Hindlimb muscle (tissue), 1 donor: ENCODE results near the gene GYG2. TPM values are rescaled to one million over a fixed set of nuclear protein-coding genes. Genes with fewer than 3 reads are reported as not detected.
"Not testable (repeated sequence)": the region's sequence is repeated elsewhere in the genome, so short reads cannot be mapped to it uniquely, and the experiment has no call there.

Source experiments
- DNase-seq: peaks from one replicate; pipeline ENCODE4 v3.0.0-alpha.2; 2013
- polyA plus RNA-seq: library from polyadenylated mRNA; unstranded; fragments of 120-200 nt; gene quantifications from one replicate; pipeline ENCODE4 v1.2.1, GENCODE V29; 2013; ENCODE audit not compliant: insufficient read length

GYG2 gene
- polyA plus RNA-seq, 1 donor, result 3.0 TPM

DNA sequence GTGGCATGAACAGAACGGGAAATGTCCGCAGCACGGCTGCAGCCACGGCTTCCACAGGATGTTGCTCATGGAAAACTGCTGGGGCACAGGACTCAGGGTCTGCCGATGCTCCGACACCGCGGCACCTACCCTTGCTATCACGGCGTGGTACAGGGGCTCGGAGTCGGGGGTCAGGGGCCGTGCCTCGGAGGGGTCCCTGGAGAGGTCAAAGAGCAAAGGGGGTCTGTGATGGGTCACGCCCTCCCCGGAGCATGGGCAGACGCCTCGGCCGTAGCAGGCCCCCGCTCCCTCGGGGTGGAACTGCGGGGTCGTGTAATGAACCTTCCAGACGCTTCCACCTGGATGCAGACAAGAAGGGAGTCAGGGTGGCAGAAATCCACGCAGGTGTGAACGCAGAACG is 78.6 kb downstream of the GYG2 start:
- DNase-seq, result no peak

DNA sequence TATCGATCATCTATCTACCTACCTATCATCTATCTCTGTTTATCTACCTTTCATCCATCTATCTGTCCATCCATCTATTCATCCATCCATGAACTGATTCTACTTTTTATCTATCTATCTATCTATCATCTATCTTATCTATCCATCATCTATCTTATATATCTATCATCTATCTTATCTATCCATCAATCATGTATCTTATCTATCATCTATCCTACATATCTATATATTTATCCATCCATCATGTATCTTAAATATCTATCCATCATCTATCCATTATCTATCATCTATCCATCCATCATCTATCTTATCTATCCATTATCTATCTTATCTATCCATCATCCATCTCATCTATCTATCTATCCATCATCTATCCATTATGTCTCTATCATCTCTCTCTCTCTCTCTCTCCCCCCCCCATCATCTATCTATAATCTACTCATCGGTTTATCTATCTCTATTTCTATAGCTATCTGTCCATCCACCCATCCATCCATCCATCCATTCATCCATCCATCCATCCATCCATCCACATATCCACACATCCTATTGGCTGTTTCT is 79.5 kb downstream of the GYG2 start:
- no peak for DNase-seq

DNA sequence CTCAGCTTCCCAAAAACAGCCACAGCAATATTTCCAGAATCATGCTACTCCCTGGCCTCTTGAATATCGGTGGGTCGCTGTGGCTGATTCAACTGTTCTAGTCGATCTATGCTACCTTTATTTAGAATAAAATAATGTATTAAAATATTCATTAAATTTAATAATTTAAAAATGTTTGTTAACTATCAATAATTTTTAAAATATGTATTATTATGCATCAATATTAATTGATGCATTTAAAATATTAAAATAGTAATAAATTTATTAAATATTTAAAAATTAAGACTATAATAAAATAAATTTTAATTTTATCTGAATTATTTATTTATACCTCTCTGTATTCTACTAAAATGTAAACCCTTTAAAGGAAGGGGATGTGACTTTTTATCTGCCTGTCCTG is 81.4 kb downstream of the GYG2 start:
- DNase-seq, result no peak

DNA sequence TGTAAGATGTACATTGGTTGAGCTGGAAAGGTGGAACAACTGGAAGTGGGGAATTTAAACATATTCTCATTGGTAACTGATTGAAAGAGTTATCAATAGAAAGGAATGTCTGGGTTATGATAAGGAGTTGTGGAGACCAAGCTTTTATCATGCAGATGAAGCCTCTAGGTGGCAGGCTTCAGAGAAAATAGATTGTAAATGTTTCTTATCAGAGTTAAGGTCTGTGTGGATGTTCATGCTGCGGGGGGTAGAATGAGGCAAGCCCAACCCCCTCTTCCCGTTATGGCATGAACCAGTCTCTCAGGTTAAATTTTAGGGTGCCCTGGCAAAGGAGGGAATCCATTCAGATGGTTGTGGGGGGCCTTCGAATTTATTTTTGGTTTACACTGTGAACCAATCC is 84.4 kb downstream of the GYG2 start:
- no peak for DNase-seq

DNA sequence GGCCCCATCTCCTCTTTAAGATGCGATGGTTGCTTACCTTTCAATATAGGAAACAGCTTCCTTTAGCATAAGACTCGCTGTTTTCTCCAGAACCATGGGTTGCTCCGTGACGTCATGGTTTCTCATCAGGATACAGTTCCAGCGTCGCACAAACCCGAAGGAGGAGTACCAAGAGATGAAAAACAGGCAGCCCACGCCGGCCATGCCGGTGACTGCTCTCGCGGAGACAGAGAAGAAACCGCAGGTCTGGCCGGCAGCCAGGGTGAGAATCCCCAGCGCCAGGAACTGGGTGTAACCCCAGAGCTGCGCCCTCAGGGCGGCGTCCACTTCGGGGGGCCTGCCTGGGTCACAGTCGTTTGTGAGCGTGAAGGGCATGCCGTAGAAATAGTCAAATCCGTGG is 89.0 kb downstream of the GYG2 start:
- no peak for DNase-seq

DNA sequence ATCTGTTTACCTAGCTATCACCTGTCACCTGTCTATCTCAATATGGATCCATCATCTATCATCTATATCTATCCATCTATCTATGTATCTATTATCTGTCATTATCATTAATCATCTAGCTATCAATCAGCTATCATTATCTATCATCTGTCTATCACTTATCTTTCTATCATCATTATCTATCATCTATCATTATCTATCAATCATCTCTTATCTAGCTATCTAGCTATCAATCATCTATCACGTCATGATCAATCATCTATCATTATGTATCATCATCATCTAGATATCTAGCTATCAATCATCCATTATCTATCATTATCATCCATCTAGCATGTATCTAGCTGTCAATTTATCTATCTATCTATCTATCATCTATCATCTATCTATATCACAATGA is 92.5 kb downstream of the GYG2 start:
- no peak for DNase-seq

DNA sequence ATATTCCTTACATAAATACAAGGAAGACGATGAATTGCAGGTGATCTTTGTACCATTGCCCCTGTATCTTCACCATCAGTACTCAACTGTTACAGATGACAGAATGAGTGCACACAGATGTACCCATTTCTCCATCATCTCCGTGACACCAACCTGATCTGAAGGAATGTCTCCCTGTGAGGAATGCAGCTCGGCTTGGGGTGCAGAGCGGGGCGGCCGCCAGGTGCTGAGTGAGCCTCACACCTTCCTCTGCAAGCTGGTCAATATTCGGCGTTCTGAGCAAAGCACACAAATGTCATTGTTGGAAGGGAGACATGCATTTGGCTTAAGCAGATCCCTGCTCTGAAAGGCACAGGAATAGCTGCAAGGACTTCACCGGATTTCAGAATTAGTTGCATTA is 93.0 kb downstream of the GYG2 start:
- no peak for DNase-seq

DNA sequence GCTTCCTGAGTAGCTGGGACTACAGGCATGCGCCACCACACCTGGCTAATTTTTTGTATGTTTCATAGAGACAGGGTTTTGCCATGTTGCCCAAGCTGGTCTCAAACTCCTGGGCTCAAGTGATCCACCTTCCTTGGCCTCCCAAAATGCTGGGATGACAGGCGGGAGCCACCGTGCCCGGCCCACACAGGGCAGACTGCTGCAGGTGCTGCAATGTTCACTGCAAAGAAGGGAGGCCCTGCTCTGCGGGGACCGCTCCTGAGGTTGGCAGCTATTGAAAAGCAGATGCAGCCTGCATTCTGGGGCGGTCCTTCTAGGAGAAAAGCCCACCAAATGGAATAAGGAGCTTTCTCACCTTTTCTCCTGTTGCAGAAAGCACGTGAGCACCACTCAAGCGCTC is 95.4 kb downstream of the GYG2 start:
- DNase-seq, result no peak

DNA sequence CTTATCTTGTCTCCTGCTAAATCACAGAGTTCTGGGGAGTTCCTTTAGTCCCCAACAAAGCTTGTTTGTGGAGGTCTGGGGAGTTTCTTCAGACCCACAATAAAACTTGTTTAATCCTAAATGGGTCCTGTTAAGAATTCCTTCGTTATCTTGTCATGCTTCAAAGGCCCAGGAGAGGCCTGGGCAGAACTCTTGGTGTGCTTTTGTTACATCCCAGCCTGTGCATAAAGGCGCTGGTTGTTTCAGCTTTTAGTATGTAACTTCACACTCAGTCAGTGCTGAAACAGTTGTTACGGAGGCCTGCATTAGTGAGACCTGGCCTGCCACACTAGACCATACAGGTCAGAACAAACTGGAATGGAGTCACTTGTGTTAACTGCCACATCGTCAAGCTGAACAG is 97.5 kb downstream of the GYG2 start:
- DNase-seq, result not testable (repeated sequence)

DNA sequence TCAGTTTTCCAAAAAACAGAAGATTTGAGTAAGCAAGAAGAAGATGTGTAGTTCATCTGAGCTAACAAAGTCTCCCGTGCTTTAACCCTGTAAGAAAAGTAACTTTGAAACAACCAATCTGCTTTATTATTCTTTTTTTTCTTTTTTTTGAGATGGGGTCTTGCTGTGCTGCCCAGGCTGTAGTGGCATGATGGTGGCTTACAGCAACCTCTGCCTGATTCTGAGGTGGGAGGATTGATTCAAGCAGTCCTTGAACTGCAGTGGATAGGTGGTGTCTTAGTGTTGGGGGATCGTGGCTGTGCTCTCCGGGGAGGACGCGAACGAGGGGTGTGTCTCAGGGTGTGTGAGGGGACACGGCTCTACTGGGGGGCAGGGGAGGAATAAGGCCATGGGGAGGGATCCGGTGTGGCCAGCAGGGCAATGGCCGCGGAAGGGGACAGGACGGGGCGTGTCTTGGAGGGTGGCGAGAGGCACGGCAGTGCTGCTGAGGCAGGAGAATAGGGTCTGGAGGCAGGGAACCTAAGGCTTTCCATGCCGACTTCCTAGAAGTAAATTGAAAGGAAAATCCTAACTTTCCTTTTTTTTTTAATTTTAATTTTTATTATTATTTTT is 98.0 kb downstream of the GYG2 start:
- DNase-seq, result no peak

DNA sequence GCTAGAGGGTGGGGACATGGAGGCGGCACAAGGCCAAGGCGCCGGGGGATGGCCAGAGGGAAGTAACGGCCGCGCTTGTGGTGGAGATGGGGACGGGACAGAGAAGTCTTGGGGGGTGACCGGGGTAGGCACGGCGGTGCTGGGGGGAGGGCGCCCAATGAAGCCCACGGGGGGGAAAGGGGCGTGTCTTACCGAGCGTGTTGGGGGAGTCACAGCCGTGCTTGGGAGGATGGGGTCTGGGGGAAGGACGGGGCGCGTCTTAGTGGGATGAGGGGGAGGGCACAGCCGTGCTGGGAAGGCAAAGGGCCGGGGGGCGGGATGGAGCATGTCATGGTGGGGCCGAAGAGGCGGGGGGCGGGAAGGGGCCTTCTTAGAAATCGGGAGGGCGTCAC is 99.5 kb downstream of the GYG2 start:
- DNase-seq, result peak; percentile 51

DNA sequence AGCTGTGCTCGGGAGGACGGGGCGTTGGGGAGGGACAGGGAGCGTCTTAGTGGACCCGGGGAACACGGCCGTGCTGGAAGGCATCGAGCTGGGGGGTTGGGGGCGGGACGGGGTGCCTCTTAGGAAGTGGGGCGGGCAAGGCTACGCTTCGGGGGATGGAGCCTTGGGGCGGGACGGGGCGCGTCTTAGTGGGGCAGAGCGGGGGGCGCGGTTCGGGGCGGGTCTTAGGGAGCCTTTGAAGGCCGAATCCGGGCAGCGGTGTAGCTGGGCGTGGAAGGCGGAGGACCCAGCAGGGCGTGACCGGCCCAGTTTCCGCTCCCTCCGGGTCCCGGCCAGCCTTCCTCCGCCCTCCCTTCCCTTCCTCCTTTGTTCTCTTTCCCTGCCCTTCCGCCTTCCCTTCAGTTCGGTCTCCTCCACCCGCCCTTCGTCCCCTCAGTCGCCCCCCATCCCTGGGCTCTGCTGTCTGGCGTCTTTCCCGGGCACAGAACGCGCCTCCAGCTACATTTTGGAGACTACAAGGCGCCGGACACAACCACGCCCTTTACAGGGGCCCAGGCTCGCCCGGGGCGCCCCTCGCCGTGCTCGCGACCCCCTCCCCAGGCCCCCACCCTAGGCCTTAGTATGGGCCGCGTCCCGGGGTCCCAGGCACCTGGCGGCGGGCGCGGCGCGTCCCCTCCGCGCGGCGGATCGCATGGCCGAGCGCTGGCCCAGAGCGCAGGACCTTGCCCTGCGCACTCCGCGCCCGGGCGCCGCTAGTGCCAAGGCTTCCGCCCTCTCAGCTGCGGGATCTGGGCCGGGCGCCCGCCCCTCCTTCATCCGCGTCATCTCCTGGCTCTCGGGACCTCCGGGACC is 100.1 kb downstream of the GYG2 start, which contains the start of gene ARSD:
ARSD (minus strand) TSS at position 757 of the 852 bp plus-strand sequence; CDS start at position 693, 64 bp downstream.
- DNase-seq, result peak; percentile 80

DNA sequence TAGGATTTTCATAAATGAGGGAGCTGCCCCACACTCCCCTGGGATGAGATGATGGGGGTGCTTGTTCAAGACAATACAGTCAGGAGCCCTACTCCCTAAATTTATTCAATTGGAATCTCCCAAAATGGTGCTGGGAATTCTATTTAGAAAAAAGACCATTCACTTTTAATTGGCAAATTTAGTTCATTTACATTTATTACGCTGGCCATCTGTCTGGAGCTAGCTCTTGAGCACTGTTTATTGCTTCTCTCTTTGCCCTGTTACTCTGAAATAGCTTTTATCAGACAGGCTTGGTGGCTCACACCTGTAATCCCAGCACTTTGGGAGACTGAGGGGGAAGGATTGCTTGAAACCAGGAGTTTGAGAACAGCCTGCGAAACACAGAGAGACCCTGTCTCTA is 102.4 kb downstream of the GYG2 start:
- DNase-seq, result no peak

DNA sequence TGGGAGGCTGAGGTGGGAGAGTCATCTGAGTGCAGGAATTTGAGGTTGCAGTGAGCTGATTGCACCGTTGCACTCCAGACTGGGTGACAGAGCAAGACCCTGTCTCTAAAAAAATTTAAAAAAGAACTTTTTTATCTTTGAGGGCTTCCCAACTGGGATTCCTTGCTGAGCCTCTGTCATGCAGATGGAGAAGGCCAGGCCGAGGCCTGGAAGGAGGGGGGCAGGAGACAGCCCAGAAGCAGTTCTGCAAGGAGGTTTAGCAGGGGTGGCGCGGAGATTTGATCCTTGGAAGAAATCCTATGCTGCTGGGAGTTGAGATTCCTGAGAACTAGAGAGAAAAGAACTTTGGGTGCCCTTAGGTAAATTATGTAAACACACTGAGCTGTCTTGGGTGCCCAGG is 102.9 kb downstream of the GYG2 start:
- DNase-seq, result no peak

Other genes with a start within 250 kb of the GYG2 start
- gene CD99, start 137.6 kb upstream of the GYG2 start, polyA plus RNA-seq, result 348 TPM
- 0.65 TPM for gene XG, start 76.9 kb upstream of the GYG2 start, polyA plus RNA-seq
- 9.4 TPM for gene ARSD, start 100.4 kb downstream of the GYG2 start, polyA plus RNA-seq
- not detected for gene ARSH, start 177.6 kb downstream of the GYG2 start, polyA plus RNA-seq
- gene ARSF, start 212.5 kb downstream of the GYG2 start, polyA plus RNA-seq, result 0.09 TPM